ENCODE results near the gene DNAJC15.

The DNAJC15 gene

DNA sequence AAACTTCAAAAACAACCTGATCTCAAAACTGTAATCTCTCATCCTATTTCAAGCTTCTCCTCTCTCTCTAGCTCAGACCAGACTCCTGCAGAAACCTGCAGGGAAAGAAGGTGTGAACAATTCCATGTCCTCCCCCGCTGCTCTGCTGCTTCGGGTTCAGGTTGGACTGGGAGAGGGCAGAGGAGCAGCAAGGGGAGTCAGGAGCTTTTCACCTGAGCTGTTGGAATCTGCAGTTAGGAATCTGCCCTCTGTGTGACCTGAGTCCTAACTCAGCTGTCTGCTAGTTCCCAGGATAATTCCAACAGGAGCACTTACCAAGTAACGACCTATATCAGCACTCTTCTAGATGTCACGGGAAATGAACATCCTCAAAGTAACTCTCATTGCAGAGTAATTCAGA, 118.3 kb downstream of the DNAJC15 start:
- FAIRE-seq (no peak), DNase-seq (ENCODE audit: extremely low spot score, insufficient read length, low read depth) (no peak)

DNA sequence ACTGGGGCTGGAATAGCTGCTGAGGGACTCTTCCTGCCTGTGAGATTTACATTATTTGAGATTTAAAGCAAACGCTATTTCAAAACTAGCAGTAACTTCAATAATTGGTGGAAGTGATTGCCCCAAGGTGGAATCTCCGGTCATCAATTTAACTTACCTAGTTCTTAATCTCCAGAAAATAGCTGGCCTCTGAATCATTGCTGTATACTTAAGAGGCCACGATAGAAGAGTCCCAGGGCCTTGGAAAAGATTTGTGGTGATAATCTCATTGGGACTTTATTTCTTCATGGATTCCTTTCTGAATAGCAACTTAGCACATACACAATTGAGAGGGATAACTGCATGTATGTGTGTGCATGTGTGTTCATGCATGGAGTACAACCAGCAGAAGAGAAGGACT, 120.2 kb downstream of the DNAJC15 start:
- no peak for DNase-seq (ENCODE audit: extremely low spot score, insufficient read length, low read depth)

DNA sequence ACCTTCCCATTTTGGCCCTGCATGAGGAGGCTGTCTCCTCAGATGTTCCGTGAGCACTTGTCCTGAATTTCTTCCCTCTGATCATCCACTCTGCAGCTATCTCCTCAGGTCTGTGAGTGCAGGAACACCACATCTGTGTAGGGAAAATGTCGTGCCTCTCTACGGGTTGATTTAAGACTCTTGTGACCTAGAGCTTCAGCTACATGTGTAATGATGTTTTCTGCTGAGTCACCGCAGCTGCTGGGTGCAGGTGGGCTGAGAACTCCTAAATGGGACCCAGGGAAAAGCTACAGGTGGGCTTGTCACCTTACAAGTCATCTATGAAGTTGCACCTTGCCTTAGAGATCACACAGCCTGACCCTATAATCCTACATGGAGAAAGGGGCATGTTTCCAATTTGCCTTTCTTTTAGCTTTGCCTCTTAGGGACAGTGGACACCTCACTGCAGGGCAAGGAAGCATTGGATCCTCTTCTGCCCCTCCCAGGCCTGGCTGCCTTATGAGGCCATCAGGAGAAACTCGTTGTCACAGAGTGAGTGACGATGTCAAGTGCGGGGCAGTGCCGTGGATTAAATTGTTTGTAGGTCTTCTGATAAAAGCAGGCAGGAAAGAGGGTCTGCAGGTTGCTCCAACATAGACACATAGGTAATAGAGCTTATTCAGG, 122.3 kb downstream of the DNAJC15 start:
- FAIRE-seq = no peak
- no peak for DNase-seq (ENCODE audit: extremely low spot score, insufficient read length, low read depth)

More for the DNA sequence above, 120.2 kb downstream of the DNAJC15 start:
- FAIRE-seq = no peak

DNA sequence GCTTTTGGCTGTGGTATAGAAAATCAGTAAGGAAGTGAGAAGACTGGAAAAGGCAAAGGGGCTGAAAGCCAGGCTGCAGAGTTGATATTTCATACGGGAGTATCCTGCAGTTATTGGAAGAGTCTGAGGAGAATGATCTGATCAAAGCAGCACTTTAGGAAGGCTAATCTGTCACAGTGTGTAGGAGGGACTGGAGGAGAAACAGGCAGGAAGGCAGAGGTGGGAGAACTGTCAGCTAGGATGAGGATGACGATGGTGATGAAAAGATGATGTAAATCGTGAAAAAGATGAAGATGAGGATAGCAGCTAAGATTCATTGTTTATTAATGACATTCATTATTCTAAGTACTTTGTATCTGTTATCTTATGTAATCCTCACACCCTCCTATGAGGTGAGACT, 123.0 kb downstream of the DNAJC15 start:
- FAIRE-seq = no peak
- DNase-seq (ENCODE audit: extremely low spot score, insufficient read length, low read depth) = no peak

DNA sequence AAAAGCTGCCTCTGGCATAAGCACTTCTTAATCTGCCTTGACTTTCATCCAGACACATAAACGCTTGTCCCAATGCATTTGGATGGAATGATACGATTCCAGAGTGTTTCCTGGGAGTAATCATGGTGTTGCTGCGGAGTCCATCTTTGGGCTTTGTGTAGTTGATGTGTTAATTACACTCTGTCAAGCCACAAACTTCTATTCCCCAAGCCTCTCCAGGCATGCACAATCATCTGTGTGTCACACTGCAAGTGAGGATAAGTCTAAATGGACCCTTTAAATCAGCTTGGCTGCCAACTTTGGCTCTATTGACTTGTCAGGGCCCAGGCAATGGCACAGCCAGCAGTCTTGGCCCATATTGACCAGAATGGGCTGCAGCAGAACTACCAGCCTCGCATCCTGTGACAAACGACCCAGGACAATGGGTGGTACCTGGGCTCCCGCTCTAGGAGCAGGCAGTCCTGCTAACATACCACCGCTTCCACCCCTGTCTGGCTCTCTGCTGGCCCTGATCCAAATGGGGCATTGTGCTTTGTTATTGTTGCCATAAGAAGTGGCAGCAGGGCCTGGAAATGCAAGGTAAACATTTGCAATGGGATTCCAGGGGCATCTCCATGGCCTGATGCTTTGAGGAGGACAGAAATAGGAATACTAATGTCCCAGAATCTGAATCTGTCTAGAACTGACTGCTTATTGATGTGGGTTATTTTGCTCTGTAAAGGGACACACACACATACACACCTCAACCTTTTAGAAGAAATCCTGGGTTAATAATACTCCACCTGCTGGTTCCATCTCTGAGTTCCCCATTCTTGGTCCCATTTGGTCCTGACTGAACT, 127.2 kb downstream of the DNAJC15 start:
- DNase-seq (ENCODE audit: extremely low spot score, insufficient read length, low read depth) = no peak
- no peak for FAIRE-seq

DNA sequence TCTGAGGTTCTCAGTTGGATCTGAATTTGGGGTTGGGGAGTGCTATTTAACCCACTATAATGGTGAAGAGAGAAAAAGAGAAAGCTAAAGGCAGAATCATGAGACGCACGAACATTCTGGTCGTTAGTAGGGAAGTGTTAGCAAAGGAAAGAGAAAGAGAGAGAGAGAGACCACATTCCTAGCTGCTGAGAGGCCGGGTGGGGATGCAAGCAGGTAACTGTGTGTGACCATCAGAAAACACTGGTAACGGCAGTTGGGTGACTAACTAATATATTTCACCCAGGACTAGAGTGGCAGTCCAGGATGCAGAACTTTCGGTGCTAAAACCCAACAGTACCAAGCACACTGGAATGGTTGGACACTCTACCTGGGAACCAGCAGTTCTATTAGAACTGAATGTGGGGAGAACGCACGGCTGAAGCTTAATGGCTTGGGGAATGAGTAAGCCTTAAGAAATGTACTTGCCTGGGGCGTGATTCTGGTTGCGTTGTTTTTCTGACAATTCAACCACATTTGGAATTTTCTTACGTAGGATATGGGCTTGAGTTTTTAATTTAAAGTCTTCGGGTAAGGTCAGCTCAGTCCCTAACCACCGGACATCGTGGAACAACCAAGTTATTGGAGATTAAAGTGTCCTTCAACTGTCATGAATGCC, 130.2 kb downstream of the DNAJC15 start:
- DNase-seq (ENCODE audit: extremely low spot score, insufficient read length, low read depth) (no peak), FAIRE-seq (no peak)

DNA sequence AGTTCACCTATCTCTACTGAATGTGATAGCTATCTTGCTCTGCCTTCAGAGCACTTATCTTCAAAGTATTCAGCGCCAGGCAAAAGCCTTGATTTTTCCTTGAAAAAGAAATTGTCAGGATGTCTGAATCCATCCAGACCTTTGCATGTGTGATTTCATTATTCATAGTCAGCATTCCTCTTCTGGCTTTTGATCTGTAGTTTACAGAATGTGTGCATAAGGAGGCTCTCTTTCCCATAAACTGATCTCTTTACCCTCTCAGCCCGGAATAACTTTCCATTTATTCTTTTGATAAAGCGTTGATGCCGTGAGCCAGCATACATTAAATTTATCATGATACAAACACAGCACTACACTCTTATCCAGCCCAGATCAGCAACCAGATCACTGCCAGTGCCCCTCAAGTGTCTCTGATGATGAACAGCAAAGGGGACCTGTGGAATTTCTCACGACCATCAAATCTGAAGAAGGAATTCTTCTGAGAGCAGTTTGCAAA, 130.8 kb downstream of the DNAJC15 start:
- FAIRE-seq (no peak), DNase-seq (ENCODE audit: extremely low spot score, insufficient read length, low read depth) (no peak)

DNA sequence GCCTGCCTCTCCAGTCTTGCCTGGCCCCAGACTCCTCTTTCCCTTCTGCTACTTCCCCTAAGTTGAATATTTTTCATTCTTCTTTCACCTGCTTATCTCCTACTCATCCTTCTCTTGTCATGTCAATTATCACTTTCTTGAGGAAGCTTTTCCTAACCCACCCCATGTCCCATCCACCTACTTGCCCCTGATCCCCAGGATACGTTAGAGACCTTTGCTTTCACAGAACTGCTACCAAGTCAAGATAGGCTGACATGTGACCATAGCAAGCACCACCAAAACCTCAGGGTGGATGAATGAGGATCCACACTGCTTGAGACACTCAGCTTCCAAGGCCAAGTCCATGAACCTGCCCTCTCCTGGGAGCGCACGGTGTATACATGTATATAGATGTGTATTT, 131.5 kb downstream of the DNAJC15 start:
- DNase-seq (ENCODE audit: extremely low spot score, insufficient read length, low read depth) (no peak), FAIRE-seq (no peak)

DNA sequence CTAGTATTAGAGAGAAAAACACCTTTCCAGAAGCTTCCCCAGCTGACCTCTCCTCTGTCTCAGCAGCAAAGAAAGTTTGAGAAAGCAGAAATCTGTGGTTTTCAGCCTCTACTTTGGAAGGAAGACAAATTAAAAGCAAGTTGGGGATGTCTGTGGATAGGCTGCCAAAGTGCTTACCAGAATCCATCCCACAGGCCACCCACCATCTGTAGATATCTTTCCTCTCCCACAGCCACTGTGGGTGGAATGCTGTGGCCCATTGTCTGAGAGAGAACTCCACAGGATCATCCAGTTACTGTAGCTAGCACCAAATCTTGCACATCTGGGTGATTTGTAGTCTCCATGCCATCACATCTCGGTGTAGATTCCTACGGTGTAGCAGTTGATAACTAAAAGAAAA, 133.5 kb downstream of the DNAJC15 start:
- DNase-seq (ENCODE audit: extremely low spot score, insufficient read length, low read depth) (no peak), FAIRE-seq (no peak)

DNA sequence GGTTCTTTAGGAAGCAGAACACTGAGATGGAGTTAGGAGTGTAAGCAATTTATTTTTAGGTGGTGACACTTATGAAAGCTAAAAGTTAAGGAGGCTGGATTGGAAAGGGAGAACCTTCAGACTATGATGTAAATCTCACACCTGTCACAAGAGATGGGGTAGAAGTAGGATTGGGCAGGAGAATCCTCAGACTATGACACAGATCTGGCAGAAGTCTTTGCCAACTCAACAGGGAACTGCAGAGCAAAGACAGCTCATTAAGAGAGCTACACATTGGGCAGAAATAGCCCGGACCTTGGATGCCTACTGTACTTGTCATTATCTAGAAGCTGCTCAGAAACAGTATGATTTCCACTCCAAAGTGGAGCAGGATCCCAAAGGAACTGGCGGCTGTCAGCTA, 134.4 kb downstream of the DNAJC15 start:
- FAIRE-seq = no peak
- DNase-seq (ENCODE audit: extremely low spot score, insufficient read length, low read depth) = no peak

DNA sequence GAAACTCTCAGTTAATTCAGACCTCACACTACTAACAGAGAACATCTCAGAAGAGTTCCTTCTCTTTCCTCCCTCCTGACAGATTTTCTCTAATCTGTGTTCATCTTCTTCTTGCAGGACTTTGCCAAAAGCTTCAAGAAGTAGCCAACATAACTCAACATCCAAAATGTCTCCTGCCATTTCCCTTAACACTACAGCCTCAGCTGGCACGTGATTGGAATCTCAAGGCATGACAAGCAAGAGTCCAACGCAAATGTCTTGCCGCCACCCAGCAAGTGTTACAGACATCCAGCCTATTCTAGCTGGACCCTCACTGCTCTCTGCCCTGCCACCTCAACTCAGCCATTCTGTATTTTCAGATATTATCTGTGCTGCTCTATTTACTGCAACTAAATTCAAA, 135.1 kb downstream of the DNAJC15 start:
- DNase-seq (ENCODE audit: extremely low spot score, insufficient read length, low read depth) (no peak), FAIRE-seq (no peak)

DNA sequence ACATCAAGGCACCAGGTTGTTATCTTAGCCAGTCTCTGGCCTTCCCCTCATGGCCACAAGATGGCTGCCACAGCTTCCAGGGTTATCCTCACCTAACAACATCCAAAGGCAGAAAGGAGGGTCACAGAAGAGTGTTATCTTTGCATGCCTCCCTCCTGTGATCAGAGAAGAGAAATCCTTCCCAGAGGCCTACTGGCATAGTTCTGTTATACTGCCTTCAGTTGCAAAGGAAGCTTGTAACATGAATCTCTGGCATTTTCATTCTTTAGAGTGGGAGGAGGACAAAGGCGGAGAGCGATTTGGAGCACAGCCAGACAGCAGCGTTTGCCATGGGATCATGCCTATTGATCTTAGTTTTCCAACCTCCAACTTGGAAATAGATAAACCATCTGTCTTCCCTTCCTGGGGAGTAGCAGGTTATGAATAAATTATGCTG, 135.7 kb downstream of the DNAJC15 start:
- no peak for DNase-seq (ENCODE audit: extremely low spot score, insufficient read length, low read depth)

More for the DNA sequence above, 135.7 kb downstream of the DNAJC15 start:
- no peak for FAIRE-seq

Data from GM18507 (cell line).